Measurements from ENCODE around the gene TMPRSS9.

The TMPRSS9 gene

GRCh38 chr19:2325281-2326046, 34.6 kb upstream of the TMPRSS9 start:
- H3K27ac ChIP-seq, result no peak overlapping the region
- TF ChIP-seq CTCF (IDR thresholded peaks at IDR 0.05) (no peak), ZFX (IDR thresholded peaks at IDR 0.05; ENCODE audit: borderline replicate concordance) (no peak)

- H3K27ac ChIP-seq, result peak overlapping the region; percentile 90
- no peak for TF ChIP-seq ZFX (IDR thresholded peaks at IDR 0.05; ENCODE audit: borderline replicate concordance)
- no peak for TF ChIP-seq CTCF (IDR thresholded peaks at IDR 0.05)
Observed at GRCh38 chr19:2326699-2327360, 33.2 kb upstream of the TMPRSS9 start.

- peak overlapping the region; percentile 90 for H3K27ac ChIP-seq
- TF ChIP-seq ZFX (IDR thresholded peaks at IDR 0.05; ENCODE audit: borderline replicate concordance), result no peak
- no peak for TF ChIP-seq CTCF (IDR thresholded peaks at IDR 0.05)
Observed at GRCh38 chr19:2327773-2328400, 32.2 kb upstream of the TMPRSS9 start.

GRCh38 chr19:2328401-2329148, 31.5 kb upstream of the TMPRSS9 start, which contains the start of the genes LSM7 and SPPL2B:
TSS of gene LSM7 (minus strand) at chr19:2328586. CDS start at chr19:2328566, 20 bp downstream.
TSS of gene SPPL2B (plus strand) at chr19:2328684. CDS start at chr19:2328710, 26 bp downstream.
- TF ChIP-seq ZFX (IDR thresholded peaks at IDR 0.05; ENCODE audit: borderline replicate concordance) (no peak), CTCF (IDR thresholded peaks at IDR 0.05) (no peak)
- H3K27ac ChIP-seq, result peak within 1 kb of the TSS; percentile 90

GRCh38 chr19:2329149-2329478, 31.0 kb upstream of the TMPRSS9 start:
- H3K27ac ChIP-seq, result peak overlapping the region; percentile 90

GRCh38 chr19:2329501-2329916, 30.6 kb upstream of the TMPRSS9 start:
- TF ChIP-seq ZFX (IDR thresholded peaks at IDR 0.05; ENCODE audit: borderline replicate concordance) (no peak), CTCF (IDR thresholded peaks at IDR 0.05) (no peak)
- H3K27ac ChIP-seq, result peak overlapping the region; percentile 90

More at GRCh38 chr19:2329149-2329478, 31.0 kb upstream of the TMPRSS9 start:
- no peak for TF ChIP-seq ZFX (IDR thresholded peaks at IDR 0.05; ENCODE audit: borderline replicate concordance)
- no peak for TF ChIP-seq CTCF (IDR thresholded peaks at IDR 0.05)

Measured in 22Rv1 (cell line).